Activated T-cell treated with anti-CD3 and anti-CD28 coated beads, Interleukin-2, amount 50 U/mL, for 1 hour (primary cell): ENCODE measurements around the gene HPCAL1.
"Not testable (repeated sequence)": the region's sequence is repeated elsewhere in the genome, so short reads cannot be mapped to it uniquely, and the experiment has no call there.

Experiments used
- DNase-seq: peaks from one replicate; pipeline ENCODE4 v3.0.0-alpha.2; 2020

HPCAL1 gene

GRCh38 chr2:10448576-10449485, 146.1 kb downstream of the HPCAL1 start:
- DNase-seq = no peak

- DNase-seq = no peak
Observed at GRCh38 chr2:10449486-10449831, 146.8 kb downstream of the HPCAL1 start.

DNA sequence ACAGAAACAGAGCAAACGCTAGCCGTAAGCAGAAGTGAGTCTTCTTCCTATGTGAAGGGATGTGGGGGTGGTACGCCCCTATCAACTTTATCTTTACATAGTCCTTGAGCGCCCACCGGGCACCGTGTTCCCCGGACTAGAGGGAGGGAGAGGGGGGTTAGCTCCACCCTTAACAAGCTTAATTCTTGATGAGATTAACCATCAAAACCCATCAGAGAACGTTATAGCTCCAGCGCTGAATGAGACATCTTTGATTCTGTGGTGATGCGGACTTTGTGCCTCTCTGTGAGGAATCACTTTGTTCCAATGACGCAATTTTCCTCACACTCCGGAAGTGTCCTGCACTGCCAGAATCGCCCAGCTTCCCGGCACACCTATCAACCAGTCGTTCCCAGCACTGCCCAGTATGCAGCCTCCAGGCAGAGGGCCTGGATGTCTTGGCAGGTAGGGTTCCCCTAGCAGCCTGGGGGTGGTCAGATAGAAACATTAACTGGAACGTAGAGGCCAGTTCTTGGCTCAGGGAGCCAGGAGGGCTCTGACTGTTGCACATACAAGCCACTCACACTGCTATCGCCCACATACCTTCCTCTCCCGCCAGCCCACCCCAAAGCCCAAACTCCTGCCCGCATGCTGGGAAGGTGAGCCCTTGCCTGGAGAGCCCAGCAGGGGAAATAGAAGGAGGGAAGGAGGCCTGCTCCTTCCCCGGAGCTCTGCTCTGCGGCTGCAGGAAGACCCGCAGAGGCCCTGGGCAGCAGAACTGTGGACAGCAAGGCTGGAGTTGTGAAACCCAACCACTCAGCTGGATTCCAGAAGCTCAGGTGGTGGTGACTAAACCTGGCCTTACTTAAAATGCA, 147.4 kb downstream of the HPCAL1 start:
- DNase-seq = no peak

- no peak for DNase-seq
Observed at GRCh38 chr2:10451819-10452218, 149.1 kb downstream of the HPCAL1 start.

DNA sequence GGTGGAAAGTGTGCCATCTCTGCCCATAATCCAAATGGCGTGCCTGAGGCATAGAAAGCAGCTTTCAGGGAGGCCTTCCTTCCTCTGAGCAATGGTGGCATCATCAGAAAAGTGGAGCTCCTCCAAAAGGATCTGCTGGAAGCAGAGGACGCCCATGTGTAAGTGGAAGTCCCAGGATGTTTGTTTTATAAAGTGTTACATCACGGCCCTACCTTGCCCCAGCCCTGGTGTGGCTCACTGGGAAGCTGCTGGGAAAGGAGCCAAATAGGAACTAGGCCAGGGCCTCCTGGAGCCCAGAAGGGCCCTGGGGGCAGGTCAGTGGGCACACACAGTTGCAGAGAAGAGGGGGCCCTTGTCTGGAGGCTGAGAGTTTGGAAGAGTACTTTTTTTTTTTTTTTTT, 149.6 kb downstream of the HPCAL1 start:
- no peak for DNase-seq

DNA sequence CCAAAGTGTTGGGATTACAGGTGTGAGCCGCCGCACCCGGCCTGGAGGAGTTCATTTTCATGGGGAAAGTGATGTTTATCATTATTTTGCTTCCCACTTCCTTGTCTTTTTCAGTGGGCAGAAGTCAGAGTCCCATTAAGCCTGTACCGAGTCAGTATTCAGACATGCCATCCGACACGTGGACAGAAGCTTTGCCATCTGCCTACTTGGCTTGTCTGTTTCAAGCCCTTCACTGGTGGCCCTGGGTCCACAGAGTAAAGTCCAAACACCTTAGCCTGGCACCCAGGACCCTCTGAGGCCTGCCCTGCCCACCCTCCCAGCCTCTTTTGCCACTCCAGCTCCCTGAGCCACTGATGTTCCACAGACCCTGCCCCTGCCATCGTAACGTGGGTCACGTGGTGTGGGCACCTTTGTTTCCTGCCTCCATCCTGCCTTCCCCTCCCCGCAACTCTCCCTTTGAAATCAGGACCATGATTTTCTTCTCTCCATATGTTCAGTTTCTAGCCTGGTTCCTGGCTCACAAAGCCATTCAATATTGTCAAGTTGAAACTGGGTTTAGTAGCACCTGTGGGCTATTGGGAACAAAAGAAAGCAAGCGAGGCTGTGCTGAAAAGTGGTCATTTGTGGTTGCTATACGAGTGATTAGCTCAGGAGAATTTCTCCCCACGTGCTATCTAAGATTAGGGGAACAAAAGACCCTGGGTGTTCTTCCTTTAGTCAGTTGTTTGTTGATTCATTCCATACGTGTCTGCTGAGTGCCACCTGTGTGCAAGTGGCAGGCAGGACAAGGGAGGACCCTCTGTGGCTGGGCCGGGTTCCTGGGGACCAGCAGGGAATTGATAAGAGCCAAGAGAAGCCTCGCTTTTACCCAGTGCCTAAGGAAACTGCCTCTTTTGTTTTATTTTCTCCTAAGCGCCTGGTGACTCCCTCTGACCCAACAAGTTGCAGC, 150.5 kb downstream of the HPCAL1 start:
- DNase-seq = no peak

DNA sequence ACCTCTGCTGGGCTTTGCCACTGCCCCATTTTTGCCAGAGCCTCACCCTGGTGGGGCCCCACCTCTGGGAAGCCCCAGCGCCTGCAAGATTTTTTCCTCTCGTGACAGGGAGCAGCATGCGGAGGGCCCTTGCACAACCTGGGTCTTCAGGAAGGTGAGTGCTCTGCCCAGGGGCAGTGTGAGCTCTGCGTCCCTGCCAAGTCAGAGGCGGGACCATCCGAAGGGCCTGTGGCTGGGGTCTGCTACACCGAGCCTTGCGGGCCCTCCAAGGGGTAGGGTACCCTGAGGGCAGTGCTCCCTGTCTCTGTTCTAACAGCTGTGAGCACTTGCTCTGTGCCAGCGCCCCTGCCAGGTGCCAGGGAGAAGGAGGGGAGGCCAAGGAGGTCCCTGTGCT, 151.2 kb downstream of the HPCAL1 start:
- no peak for DNase-seq

- no peak for DNase-seq
Observed at GRCh38 chr2:10454505-10454904, 151.8 kb downstream of the HPCAL1 start.

DNA sequence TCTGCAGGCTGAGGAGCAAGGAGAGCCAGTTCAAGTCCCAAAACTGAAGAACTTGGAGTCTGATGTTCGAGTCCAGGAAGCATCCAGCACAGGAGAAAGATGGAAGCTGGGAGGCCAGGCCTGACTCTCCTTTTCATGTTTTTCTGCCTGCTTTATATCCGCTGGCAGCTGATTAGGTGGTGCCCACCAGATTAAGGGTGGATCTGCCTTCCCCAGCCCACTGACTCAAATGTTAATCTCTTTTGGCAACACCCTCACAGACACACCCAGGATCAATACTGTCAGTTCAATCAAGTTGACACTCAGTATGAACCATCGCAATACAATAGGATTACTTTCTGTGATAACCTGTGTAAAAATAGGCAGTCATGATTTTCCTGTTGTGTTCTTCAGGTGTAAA, 154.5 kb downstream of the HPCAL1 start:
- not testable (repeated sequence) for DNase-seq

DNA sequence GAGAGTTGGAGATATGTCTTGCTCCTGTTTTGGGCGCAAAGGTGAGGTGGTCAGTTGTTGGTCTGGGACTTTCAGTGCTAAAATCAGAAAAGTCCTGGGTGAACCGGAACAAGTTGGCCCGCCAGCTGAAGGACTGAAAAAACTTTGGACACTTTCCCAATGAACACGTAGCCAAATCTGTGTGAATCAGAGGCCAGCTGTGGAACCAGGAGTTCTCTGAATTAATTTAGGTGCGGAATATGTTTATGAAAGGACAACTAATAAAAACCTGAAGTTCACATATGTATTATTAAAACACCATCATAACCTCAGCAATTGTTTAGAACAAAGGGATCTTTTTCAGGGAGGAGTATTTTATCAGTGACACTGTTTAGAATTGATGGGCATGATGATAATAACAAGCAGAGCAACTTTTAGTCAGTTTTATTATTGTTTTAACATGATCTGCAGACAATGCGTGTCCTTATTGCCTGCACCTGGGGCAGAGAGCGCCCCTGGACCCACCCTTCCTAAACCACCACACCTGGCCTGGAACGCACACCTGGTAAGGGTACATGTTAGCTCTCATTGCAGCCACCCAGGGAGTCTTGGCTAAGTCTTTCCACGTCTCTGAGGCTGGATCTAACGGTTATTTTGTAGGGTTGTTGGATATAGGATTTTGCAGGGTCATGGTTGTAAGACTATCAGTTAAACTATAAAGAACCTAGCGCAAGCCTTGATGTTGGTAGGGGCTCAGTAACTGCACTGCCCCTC, 155.3 kb downstream of the HPCAL1 start:
- no peak for DNase-seq

- DNase-seq = no peak
Observed at GRCh38 chr2:10460366-10460796, 157.7 kb downstream of the HPCAL1 start.

GRCh38 chr2:10462178-10463083, 159.7 kb downstream of the HPCAL1 start:
- DNase-seq = no peak

- DNase-seq = no peak
Observed at GRCh38 chr2:10465910-10466309, 163.2 kb downstream of the HPCAL1 start.

DNA sequence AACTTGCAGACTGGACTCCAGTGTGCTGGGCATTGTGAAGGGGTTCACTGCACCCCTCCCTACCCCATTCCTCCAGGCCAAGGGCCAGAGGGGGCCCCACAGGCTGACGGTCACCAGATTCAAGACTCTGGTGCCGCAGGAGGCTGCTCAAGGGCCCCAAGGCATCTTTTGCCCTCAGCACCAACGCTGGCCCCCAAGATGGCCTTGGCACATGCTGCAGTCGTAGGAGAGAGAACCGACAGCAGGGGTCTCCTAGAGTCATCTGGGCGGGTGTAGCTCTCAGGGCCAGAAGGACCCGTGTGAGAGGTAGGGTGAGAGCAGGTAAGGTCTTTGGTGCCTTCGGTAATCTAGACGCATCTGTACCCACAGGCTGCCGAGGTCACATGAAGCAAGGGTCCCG, 164.1 kb downstream of the HPCAL1 start:
- no peak for DNase-seq

- no peak for DNase-seq
Observed at GRCh38 chr2:10467401-10467800, 164.7 kb downstream of the HPCAL1 start.

GRCh38 chr2:10469301-10469700, 166.6 kb downstream of the HPCAL1 start:
- no peak for DNase-seq

DNA sequence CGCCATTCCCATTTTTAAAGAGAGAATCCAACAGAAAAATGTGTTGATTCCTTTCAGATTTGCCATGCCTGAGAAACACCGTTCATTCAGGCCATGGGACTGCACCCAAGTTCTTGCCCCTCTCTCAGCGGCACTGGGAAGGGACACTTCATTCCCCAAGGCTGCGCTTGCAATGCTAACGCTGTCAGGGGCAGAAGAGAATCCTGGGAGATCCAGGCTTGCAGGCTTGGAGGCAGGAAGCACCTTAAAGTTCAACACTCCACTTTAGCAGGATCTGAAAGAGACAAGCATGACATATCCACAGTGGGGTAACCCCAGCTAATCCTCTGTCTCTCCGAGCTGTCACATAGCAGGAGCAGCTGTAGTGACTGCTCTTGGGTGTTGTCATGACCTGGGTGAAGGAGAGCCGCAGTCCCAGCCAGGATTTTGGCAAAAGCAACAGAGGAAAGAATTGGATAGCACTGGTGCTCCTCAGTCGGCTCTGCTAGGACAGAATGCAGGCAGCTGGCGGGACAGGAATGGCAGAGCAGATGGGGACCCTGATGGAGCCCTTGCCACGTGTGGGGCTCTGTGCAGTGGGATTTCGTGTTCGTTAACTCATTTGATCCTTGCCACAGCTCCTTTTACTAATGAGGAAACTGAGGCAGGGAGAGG, 167.4 kb downstream of the HPCAL1 start:
- no peak for DNase-seq

DNA sequence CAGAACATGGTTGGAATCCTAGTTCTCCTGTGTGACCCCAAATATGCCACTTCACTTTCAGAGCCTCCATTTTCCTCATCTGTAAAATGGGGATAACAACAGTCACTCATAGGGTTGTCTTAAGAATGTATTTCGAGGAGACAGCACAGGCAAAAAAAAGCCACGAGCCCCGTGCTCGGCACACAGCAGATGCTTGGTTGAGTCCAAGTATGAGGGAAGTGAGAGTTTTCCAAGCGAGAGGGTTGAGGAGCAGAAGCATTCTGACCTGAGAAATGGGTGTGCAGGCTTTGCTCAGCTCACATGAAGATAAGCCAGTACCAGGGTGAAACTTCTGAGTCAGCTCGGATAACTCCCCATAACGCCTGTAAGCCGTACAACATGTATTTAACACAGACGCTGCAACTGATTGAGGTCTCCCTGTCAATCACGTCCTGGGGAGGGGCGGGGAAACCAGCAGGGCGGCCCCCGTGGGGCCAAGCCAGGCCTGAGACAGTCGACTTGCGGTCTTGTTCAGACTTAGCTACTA, 168.4 kb downstream of the HPCAL1 start:
- DNase-seq = no peak

DNA sequence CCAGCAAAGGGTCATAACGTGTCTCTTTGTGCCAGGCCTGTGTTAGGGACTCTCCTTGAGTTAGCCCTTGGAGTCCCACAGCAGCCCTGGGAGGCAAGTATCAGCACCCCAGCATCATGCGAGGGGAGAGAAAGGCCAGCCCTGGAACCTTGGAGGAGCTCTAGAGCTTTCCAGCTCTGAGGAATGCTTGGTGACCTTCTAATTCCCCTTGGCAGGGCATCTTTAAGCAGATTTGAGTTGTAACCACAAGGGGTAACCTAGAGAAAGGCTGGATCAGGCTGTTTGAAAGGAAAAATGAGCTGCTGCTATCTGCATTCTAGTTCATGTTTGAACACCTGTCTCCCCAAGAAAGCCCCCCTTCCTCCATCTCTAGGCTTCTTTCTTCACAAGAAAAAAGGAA, 169.3 kb downstream of the HPCAL1 start:
- no peak for DNase-seq

GRCh38 chr2:10473121-10473756, 170.5 kb downstream of the HPCAL1 start:
- no peak for DNase-seq
